Adrenal gland (tissue), 5 donors: ENCODE data around the gene IL1R2.

Experiments used
- CTCF ChIP-seq, 6 experiments: fragments of 450-650 bp in 4 of 6; fragments of 200-600 bp in 2 of 6; sonication (generic) in 1 of 6; IDR thresholded peaks; 1 replicate in 5 of 6; 2 replicates in 1 of 6; pipeline versions ENCODE4 v1.5.1 to v1.8.0; 2016 to 2021; ENCODE audit warnings: antibody characterized with exemption in 6 of 6, mild to moderate bottlenecking in 2 of 6, moderate library complexity in 1 of 6
- POLR2A ChIP-seq, 2 donors: fragments of 450-650 bp; IDR thresholded peaks; one replicate each; pipeline ENCODE4 v1.6.1; 2017; ENCODE audit warnings: antibody characterized with exemption in 2 of 2, mild to moderate bottlenecking in 2 of 2, moderate library complexity in 1 of 2
- donor health status: DM: no; HTN: no; CAD: no.

GRCh38 chr2:101974663-101975062 is 17.1 kb upstream of the IL1R2 start:
- no peak for TF ChIP-seq CTCF (IDR thresholded peaks at IDR 0.05)
- no peak for TF ChIP-seq POLR2A (IDR thresholded peaks at IDR 0.05)
